IMR-90 (cell line): ENCODE results near the gene ANKRD11. TPM values are rescaled to one million over a fixed set of nuclear protein-coding genes. Genes with fewer than 3 reads are reported as not detected.

Source experiments
- ATAC-seq: fragments of 200-7000 bp; cut with Tn5 transposase; 2 replicates; pipeline ENCODE4 v1.9.1; 2020; ENCODE audit warnings: low read depth, mild to moderate bottlenecking, moderate library complexity
- BruUV-seq: library from RNA; stranded (reverse); fragments of 400-500 nt; replicated peaks from 2 replicates; lab custom pipeline; 2021; lab: Mats Ljungman, UMichigan
- CTCF ChIA-PET: fragments of 300-600 bp; formaldehyde crosslinking; extraction: SDS; loops from one replicate; lab custom pipeline; 2021; ENCODE audit warnings: antibody characterized with exemption; lab: Yijun Ruan, JAX
- POLR2A ChIA-PET: fragments of 300-600 bp; sonication (Branson Sonifier 250); formaldehyde crosslinking; loops from one replicate; lab custom pipeline; 2022; ENCODE audit warnings: antibody characterized with exemption; ENCODE audit not compliant: unreplicated experiment; lab: Charles Lee
- DNase-seq: peaks from one replicate; pipeline ENCODE4 v3.0.0; 2013
- H2AFZ ChIP-seq: replicated peaks from 2 replicates; pipeline ENCODE3; 2013; ENCODE audit warnings: low read length, mild to moderate bottlenecking; ENCODE audit not compliant: poor library complexity
- H2AK5ac ChIP-seq: 2 replicates; pipeline ENCODE4 v1.6.1; 2013; ENCODE audit warnings: low read depth, low read length, inconsistent platforms
- H2AK9ac ChIP-seq: replicated peaks from 2 replicates; pipeline ENCODE3; 2013; ENCODE audit warnings: mild to moderate bottlenecking, low read depth, low read length, moderate library complexity; ENCODE audit not compliant: poor library complexity
- H2BK120ac ChIP-seq: 2 replicates; pipeline ENCODE4 v1.6.1; 2013; ENCODE audit warnings: low read depth, low read length, inconsistent platforms
- H2BK15ac ChIP-seq: 3 replicates; pipeline ENCODE4 v1.6.1; 2013; ENCODE audit warnings: low read depth, low read length, inconsistent platforms
- H2BK20ac ChIP-seq: 2 replicates; pipeline ENCODE4 v1.6.1; 2013; ENCODE audit warnings: low read depth, mild to moderate bottlenecking, inconsistent platforms, low read length, moderate library complexity
- H2BK5ac ChIP-seq: 2 replicates; pipeline ENCODE4 v1.6.1; 2013; ENCODE audit warnings: mild to moderate bottlenecking, low read depth, low read length, inconsistent platforms; ENCODE audit not compliant: poor library complexity, severe bottlenecking
- H3K14ac ChIP-seq: replicated peaks from 2 replicates; pipeline ENCODE4 v1.6.1; 2013; ENCODE audit warnings: low read depth, low read length, inconsistent platforms
- H3K18ac ChIP-seq: 2 replicates; pipeline ENCODE4 v1.6.1; 2013; ENCODE audit warnings: low read depth, low read length, control low read depth
- H3K23ac ChIP-seq: 2 replicates; pipeline ENCODE4 v1.6.1; 2013; ENCODE audit warnings: low read depth, low read length, inconsistent platforms
- H3K27ac ChIP-seq: 2 replicates; pipeline ENCODE4 v1.5.1; 2013; ENCODE audit warnings: mild to moderate bottlenecking, control low read depth, low read length; ENCODE audit not compliant: insufficient read depth
- H3K27me3 ChIP-seq: 2 replicates; pipeline ENCODE4 v1.6.1; 2013; ENCODE audit warnings: low read length; ENCODE audit not compliant: control insufficient read depth, insufficient read depth
- H3K36me3 ChIP-seq: 2 replicates; pipeline ENCODE4 v1.6.1; 2013; ENCODE audit warnings: low read length, mixed read lengths; ENCODE audit not compliant: control insufficient read depth, insufficient read depth
- H3K4ac ChIP-seq: 2 replicates; pipeline ENCODE4 v1.6.1; 2013; ENCODE audit warnings: low read depth, low read length, inconsistent platforms
- H3K4me1 ChIP-seq: 2 replicates; pipeline ENCODE4 v1.6.1; 2013; ENCODE audit warnings: low read length, mixed read lengths; ENCODE audit not compliant: control insufficient read depth, insufficient read depth
- H3K4me2 ChIP-seq: 2 replicates; pipeline ENCODE4 v1.6.1; 2013; ENCODE audit warnings: low read depth, mild to moderate bottlenecking, control low read depth, low read length, moderate library complexity
- H3K4me3 ChIP-seq: 2 replicates; pipeline ENCODE4 v1.5.1; 2013; ENCODE audit warnings: low read depth, mild to moderate bottlenecking, control low read depth, low read length, moderate library complexity; ENCODE audit not compliant: insufficient read depth
- H3K56ac ChIP-seq: 2 replicates; pipeline ENCODE4 v1.6.1; 2013; ENCODE audit warnings: low read length, inconsistent platforms; ENCODE audit not compliant: insufficient read depth; ENCODE audit errors: extremely low read depth
- H3K79me1 ChIP-seq, 2 experiments: 2 replicates each; pipeline ENCODE4 v1.6.1; 2013; ENCODE audit warnings: low read length in 2 of 2, inconsistent platforms in 1 of 2, low read depth in 1 of 2
- H3K9ac ChIP-seq: 2 replicates; pipeline ENCODE4 v1.6.1; 2013; ENCODE audit warnings: low read depth, low read length, control low read depth
- H3K9me1 ChIP-seq: 2 replicates; pipeline ENCODE4 v1.6.1; 2013; ENCODE audit warnings: low read length, inconsistent platforms; ENCODE audit not compliant: insufficient read depth
- H3K9me3 ChIP-seq: 2 replicates; pipeline ENCODE4 v1.6.1; 2013; ENCODE audit warnings: low read length; ENCODE audit not compliant: control insufficient read depth, insufficient read depth
- H4K20me1 ChIP-seq: 2 replicates; pipeline ENCODE4 v1.6.1; 2013; ENCODE audit warnings: low read length, inconsistent platforms; ENCODE audit not compliant: insufficient read depth
- H4K5ac ChIP-seq: 2 replicates; pipeline ENCODE4 v1.6.1; 2013; ENCODE audit warnings: mild to moderate bottlenecking, low read depth, low read length, control low read depth
- H4K8ac ChIP-seq, 2 experiments: 2 replicates each; pipeline ENCODE4 v1.6.1; 2013; ENCODE audit warnings: low read depth in 2 of 2, low read length in 2 of 2, control low read depth in 1 of 2, inconsistent platforms in 1 of 2
- H4K91ac ChIP-seq: 2 replicates; pipeline ENCODE4 v1.6.1; 2013; ENCODE audit warnings: low read depth, low read length, inconsistent platforms; ENCODE audit not compliant: insufficient read depth
- BHLHE40 ChIP-seq: fragments of 150-350 bp; IDR thresholded peaks from 2 replicates; pipeline ENCODE4 v1.6.1; 2016; ENCODE audit warnings: mild to moderate bottlenecking, low read depth, low read length
- CEBPB ChIP-seq: IDR thresholded peaks from 2 replicates; pipeline ENCODE4 v1.6.1; 2012; ENCODE audit warnings: low read depth, low read length, improper control_type of control experiment
- FOS ChIP-seq: fragments of 150-350 bp; IDR thresholded peaks from 2 replicates; pipeline ENCODE4 v1.6.1; 2016; ENCODE audit warnings: low read depth, low read length
- MAFK ChIP-seq: IDR thresholded peaks from 2 replicates; pipeline ENCODE4 v1.6.1; 2012; ENCODE audit warnings: low read depth, low read length, improper control_type of control experiment
- USF2 ChIP-seq: fragments of 150-350 bp; IDR thresholded peaks from 2 replicates; pipeline ENCODE4 v1.6.1; 2017; ENCODE audit warnings: mild to moderate bottlenecking, antibody characterized with exemption, low read length, low read depth
- WGBS, 2 experiments: methylation state at CpG; one replicate each; pipeline versions ENCODE4 v1.1.5 to v1.1.7; 2013; ENCODE audit warnings: missing lambda C conversion rate in 2 of 2; ENCODE audit not compliant: insufficient read length in 1 of 2; ENCODE audit errors: extremely low coverage in 2 of 2; 5-methylcytosine and 5-hydroxymethylcytosine counted together
- dilution Hi-C: fragments of 300-500 bp; cut with HindIII; formaldehyde crosslinking; loops from one replicate; pipeline ENCODE4 v1.14.3; 2018; ENCODE audit warnings: low sequenced_read_pairs; ENCODE audit not compliant: unreplicated experiment
- in situ Hi-C: fragments of 300-500 bp; cut with MboI; formaldehyde crosslinking; loops from 3 replicates; pipeline ENCODE4 v1.14.3; 2019; ENCODE audit warnings: low sequenced_read_pairs, inconsistent platforms, mixed read lengths
- intact Hi-C: fragments of 100-400 bp; cut with micrococcal nuclease; formaldehyde crosslinking; loops from 2 replicates; pipeline ENCODE4 v1.10.0; 2022
- polyA plus RNA-seq, 3 experiments: library from polyadenylated mRNA; depleted of rRNA; stranded (reverse); fragments of >200 nt; gene quantifications; 2 replicates each; pipeline ENCODE4 v1.2.3, GENCODE V29; 2012; ENCODE audit warnings: low replicate concordance in 1 of 3
- total RNA-seq: library from RNA; depleted of rRNA; stranded (reverse); fragments of >200 nt; gene quantifications from 2 replicates; pipeline ENCODE4 v1.2.3, GENCODE V29; 2012

ANKRD11 gene
- total and polyA plus RNA-seq, 2 of the 4 experiments (the other 2 are of a cell fraction) = 46.8 to 71.9 TPM

- peak overlapping the region; percentile 84 for H3K4ac ChIP-seq
- DNase-seq (peak; percentile 89), ATAC-seq (no peak)
- no peak overlapping the region for H4K5ac ChIP-seq
- BruUV-seq = no TSS peak
- H2AK9ac ChIP-seq = peak overlapping the region; percentile 70
- peaks cover 39 to 98% of the 10 kb centered on the region in 2 experiments for H3K79me1 ChIP-seq
- H4K91ac ChIP-seq = no peak overlapping the region
- H3K56ac ChIP-seq = no peak overlapping the region
- TF ChIP-seq FOS (0 out of 2 replicates have a peak, but pooled peaks have one; percentile 12), MAFK (peak; percentile 35), USF2 (peak; percentile 65; the same call in 1 of the 2 replicates), BHLHE40 (peak; percentile 29; the same call in 1 of the 2 replicates), CEBPB (no peak)
- peak overlapping the region; percentile 50; the same call in 1 of the 2 replicates for H2BK20ac ChIP-seq
- H3K36me3 ChIP-seq = peaks cover 29% of the 10 kb centered on the region
- peak overlapping the region; percentile 60 for H2AFZ ChIP-seq
- H3K4me3 ChIP-seq = no peak overlapping the region
- peak overlapping the region; percentile 3; the same call in 1 of the 3 replicates for H2BK15ac ChIP-seq
- H3K4me1 ChIP-seq = peaks cover 49% of the 10 kb centered on the region
- H3K9ac ChIP-seq = no peak overlapping the region
- H3K9me3 ChIP-seq = no peaks in the 10 kb centered on the region
- peak overlapping the region; percentile 89 for H3K14ac ChIP-seq
- peak overlapping the region; percentile 62; the same call in 1 of the 2 replicates for H2BK120ac ChIP-seq
- H4K8ac ChIP-seq = peak overlapping the region in 1 of 2 experiments; percentile 65; a peak in 1 of 4 replicates
- 40% methylated on average over 3 of the region's 20 CpGs; no CpG with 5 or more reads in 1 of the 2 experiments for WGBS, 2 experiments
- no peak overlapping the region for H3K4me2 ChIP-seq
- intact Hi-C loops (no loop called here), dilution Hi-C loops (no loop called here), in situ Hi-C loops (no loop called here)
- H2AK5ac ChIP-seq = peak overlapping the region; percentile 85; the same call in 1 of the 2 replicates
- peak overlapping the region; percentile 13; the same call in 1 of the 2 replicates for H3K27ac ChIP-seq
- no peak overlapping the region for H3K18ac ChIP-seq
- H3K9me1 ChIP-seq = peaks cover 65% of the 10 kb centered on the region
- POLR2A ChIA-PET = no interaction called here
- no peaks in the 10 kb centered on the region for H3K27me3 ChIP-seq
- H2BK5ac ChIP-seq = peak overlapping the region; percentile 74
- CTCF ChIA-PET = no interaction called here
- peak overlapping the region; percentile 63 for H3K23ac ChIP-seq
- peaks cover 97% of the 10 kb centered on the region for H4K20me1 ChIP-seq
These were observed 174.4 kb downstream of the ANKRD11 start for GRCh38 chr16:89315791-89316581.
